Neuron (in vitro differentiated cells): Measurements from ENCODE around the gene TRIM44.

Source experiments
- H2AFZ ChIP-seq: one replicate; pipeline ENCODE4 v1.6.1; 2013; ENCODE audit warnings: low read depth, mild to moderate bottlenecking, inconsistent platforms, low read length, moderate library complexity
- H3K27me3 ChIP-seq: one replicate; pipeline ENCODE4 v1.6.1; 2013; ENCODE audit warnings: low read length; ENCODE audit not compliant: insufficient read depth
- H3K36me3 ChIP-seq: one replicate; pipeline ENCODE4 v1.6.1; 2013; ENCODE audit warnings: low read length; ENCODE audit not compliant: insufficient read depth
- H3K4me1 ChIP-seq: one replicate; pipeline ENCODE4 v1.6.1; 2013; ENCODE audit warnings: low read length; ENCODE audit not compliant: insufficient read depth
- H3K4me3 ChIP-seq: 2 replicates; pipeline ENCODE4 v1.5.1; 2013; ENCODE audit warnings: mild to moderate bottlenecking, low read length, moderate library complexity
- H3K9me3 ChIP-seq: one replicate; pipeline ENCODE4 v1.6.1; 2013; ENCODE audit warnings: low read length

The TRIM44 gene

GRCh38 chr11:35786188-35786587, 123.6 kb downstream of the TRIM44 start:
- no peaks in the 10 kb centered on the region for H3K9me3 ChIP-seq
- H3K27me3 ChIP-seq = no peaks in the 10 kb centered on the region
- no peaks in the 10 kb centered on the region for H3K36me3 ChIP-seq
- H2AFZ ChIP-seq = no peak overlapping the region
- H3K4me1 ChIP-seq = peaks cover 12% of the 10 kb centered on the region
- no peak overlapping the region for H3K4me3 ChIP-seq

GRCh38 chr11:35787013-35787504, 124.5 kb downstream of the TRIM44 start:
- no peaks in the 10 kb centered on the region for H3K27me3 ChIP-seq

DNA sequence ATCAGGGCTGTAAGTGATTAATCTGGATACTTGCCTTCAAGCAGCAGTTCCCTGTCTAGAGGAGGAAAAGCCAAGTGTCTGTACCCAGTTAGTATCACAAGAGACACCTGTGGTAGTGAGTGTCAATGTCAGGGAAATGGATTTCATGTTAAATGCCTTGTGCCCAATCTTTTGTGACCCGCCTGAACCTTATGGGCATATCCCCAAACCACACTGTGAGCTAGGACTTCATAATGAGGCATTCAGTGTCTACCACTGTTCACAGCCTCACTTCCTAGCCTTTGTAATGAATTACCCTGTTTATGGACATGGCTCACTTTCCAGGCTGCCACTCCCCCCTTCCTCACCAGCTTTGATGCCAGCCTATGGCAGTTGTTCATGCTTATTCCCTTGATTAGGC, 125.1 kb downstream of the TRIM44 start:
- Histone ChIP-seq H3K27me3 (no peaks in the 10 kb centered on the region), H3K9me3 (no peaks in the 10 kb centered on the region), H3K4me1 (peaks cover 12% of the 10 kb centered on the region), H3K4me3 (no peak overlapping the region), H3K36me3 (no peaks in the 10 kb centered on the region), H2AFZ (no peak overlapping the region)

More at GRCh38 chr11:35787013-35787504, 124.5 kb downstream of the TRIM44 start:
- no peak overlapping the region for H3K4me3 ChIP-seq
- H3K4me1 ChIP-seq = peaks cover 12% of the 10 kb centered on the region
- no peak overlapping the region for H2AFZ ChIP-seq
- H3K9me3 ChIP-seq = no peaks in the 10 kb centered on the region
- H3K36me3 ChIP-seq = no peaks in the 10 kb centered on the region

- H3K27me3 ChIP-seq = no peaks in the 10 kb centered on the region
- no peaks in the 10 kb centered on the region for H3K36me3 ChIP-seq
- no peak overlapping the region for H2AFZ ChIP-seq
- peaks cover 10% of the 10 kb centered on the region for H3K4me1 ChIP-seq
- H3K4me3 ChIP-seq = no peak overlapping the region
- no peaks in the 10 kb centered on the region for H3K9me3 ChIP-seq
Observed at GRCh38 chr11:35791088-35791958, 128.7 kb downstream of the TRIM44 start.

DNA sequence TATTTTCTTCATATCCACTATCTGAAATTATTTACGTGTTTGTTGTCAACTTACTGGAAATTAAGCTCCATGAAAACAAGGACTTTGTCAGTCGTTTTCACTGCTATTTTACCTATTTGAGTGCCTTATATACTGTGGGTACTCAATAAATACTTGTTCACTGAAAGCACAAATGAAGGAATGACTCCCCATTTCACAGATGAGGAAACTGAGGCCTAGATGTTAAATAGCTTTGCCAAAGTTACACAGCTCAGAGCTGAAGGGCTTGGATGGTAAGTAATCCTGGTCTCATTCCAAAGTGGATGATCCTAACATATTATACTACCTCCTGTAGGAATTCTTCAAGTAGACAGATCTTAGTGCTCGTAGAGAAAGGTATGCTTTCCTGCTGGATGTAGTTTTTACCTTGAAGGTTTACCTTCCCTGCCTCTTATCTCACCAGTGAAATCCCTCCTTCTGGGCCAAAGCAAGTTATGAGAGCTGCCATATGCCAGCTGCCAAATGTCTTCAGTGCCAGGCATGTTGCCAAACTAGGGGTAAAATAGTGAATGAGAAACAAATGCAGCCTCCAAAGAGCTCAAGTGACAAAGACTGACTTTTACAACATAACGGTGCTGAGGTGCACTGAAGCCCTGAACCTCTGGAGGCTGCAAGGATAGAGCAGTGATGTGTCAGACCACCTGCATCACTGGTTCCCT, 129.7 kb downstream of the TRIM44 start:
- H3K4me1 ChIP-seq = peaks cover under 1% of the 10 kb centered on the region
- H3K9me3 ChIP-seq = no peaks in the 10 kb centered on the region
- no peaks in the 10 kb centered on the region for H3K27me3 ChIP-seq
- no peaks in the 10 kb centered on the region for H3K36me3 ChIP-seq
- no peak overlapping the region for H3K4me3 ChIP-seq
- no peak overlapping the region for H2AFZ ChIP-seq

DNA sequence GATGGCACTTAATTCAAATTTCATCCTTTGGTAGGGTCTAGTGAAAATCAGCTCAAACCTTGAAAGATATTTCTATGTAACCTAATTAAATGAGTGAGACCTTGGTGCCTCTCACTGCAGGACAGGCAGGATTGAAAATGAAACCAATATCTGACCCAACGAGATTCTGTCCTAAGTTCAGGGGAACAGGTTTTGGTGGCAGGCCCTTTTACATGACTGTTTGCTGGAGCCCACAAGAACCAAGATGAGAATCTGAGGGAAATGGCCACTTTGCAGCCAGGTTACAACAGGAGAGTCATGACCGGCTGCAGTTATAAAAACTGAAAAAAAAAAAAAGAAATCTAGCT, 130.2 kb downstream of the TRIM44 start:
- no peak overlapping the region for H2AFZ ChIP-seq
- H3K9me3 ChIP-seq = no peaks in the 10 kb centered on the region
- H3K4me1 ChIP-seq = no peaks in the 10 kb centered on the region
- H3K4me3 ChIP-seq = no peak overlapping the region
- no peaks in the 10 kb centered on the region for H3K36me3 ChIP-seq
- no peaks in the 10 kb centered on the region for H3K27me3 ChIP-seq

- no peak overlapping the region for H3K4me3 ChIP-seq
- H3K27me3 ChIP-seq = no peaks in the 10 kb centered on the region
- H3K9me3 ChIP-seq = no peaks in the 10 kb centered on the region
- H3K36me3 ChIP-seq = no peaks in the 10 kb centered on the region
- no peak overlapping the region for H2AFZ ChIP-seq
- H3K4me1 ChIP-seq = no peaks in the 10 kb centered on the region
Observed at GRCh38 chr11:35794333-35794732, 131.8 kb downstream of the TRIM44 start.

- H3K9me3 ChIP-seq = no peaks in the 10 kb centered on the region
- no peak overlapping the region for H3K4me3 ChIP-seq
- no peaks in the 10 kb centered on the region for H3K4me1 ChIP-seq
- H2AFZ ChIP-seq = no peak overlapping the region
- no peaks in the 10 kb centered on the region for H3K27me3 ChIP-seq
- no peaks in the 10 kb centered on the region for H3K36me3 ChIP-seq
Observed at GRCh38 chr11:35794850-35795249, 132.3 kb downstream of the TRIM44 start.

DNA sequence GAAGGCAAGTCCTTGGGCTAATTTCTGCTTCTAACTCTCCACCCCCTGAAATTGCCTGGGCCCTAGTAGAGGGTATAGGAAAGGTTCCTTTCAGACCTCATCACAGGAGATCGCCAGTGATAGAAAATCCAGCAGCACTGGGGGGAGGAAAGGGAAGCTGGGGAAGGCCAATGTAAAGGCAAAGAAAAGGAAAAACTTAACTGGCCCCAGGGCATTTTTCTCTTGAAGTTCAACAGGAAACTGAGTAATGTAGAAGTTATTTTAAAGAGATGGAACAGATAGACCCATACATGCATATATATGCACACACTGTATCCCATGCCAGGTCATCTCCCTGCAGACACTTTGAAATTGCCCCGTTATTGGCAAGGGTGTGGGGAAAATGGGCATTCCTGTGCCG, 134.0 kb downstream of the TRIM44 start:
- no peaks in the 10 kb centered on the region for H3K9me3 ChIP-seq
- H3K27me3 ChIP-seq = no peaks in the 10 kb centered on the region
- no peak overlapping the region for H2AFZ ChIP-seq
- no peaks in the 10 kb centered on the region for H3K36me3 ChIP-seq
- H3K4me1 ChIP-seq = peaks cover 4% of the 10 kb centered on the region
- no peak overlapping the region for H3K4me3 ChIP-seq

GRCh38 chr11:35798423-35798822, 135.8 kb downstream of the TRIM44 start:
- H3K4me1 ChIP-seq = peaks cover 4% of the 10 kb centered on the region
- H2AFZ ChIP-seq = no peak overlapping the region
- no peaks in the 10 kb centered on the region for H3K27me3 ChIP-seq

DNA sequence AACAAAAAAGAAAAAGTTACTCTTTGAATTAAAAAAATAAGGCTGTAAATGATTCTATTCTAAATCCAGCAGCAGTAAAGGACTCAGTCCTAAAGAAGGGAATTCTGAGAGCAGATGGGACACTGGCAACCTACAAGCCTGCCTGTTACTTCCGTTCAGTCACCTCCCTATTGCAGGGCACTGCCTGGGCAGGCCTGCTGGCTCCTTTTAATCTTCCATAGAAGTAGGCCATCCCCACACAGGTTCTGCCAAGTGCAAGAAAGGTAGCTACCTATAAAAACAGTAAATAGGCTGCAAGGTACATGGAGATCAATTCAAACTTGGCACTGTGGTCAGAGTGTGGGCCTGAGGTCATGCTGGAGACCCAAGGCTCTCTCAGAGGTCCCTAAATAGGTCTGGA, 136.4 kb downstream of the TRIM44 start:
- peaks cover 4% of the 10 kb centered on the region for H3K4me1 ChIP-seq
- no peak overlapping the region for H3K4me3 ChIP-seq
- H2AFZ ChIP-seq = no peak overlapping the region

More at GRCh38 chr11:35798423-35798822, 135.8 kb downstream of the TRIM44 start:
- Histone ChIP-seq H3K36me3 (no peaks in the 10 kb centered on the region), H3K4me3 (no peak overlapping the region), H3K9me3 (no peaks in the 10 kb centered on the region)

GRCh38 chr11:35799655-35800054, 137.1 kb downstream of the TRIM44 start:
- Histone ChIP-seq H2AFZ (no peak overlapping the region), H3K4me1 (peaks cover 4% of the 10 kb centered on the region), H3K9me3 (no peaks in the 10 kb centered on the region), H3K36me3 (no peaks in the 10 kb centered on the region), H3K27me3 (no peaks in the 10 kb centered on the region), H3K4me3 (no peak overlapping the region)

More for the DNA sequence above, 136.4 kb downstream of the TRIM44 start:
- no peaks in the 10 kb centered on the region for H3K9me3 ChIP-seq
- no peaks in the 10 kb centered on the region for H3K36me3 ChIP-seq
- H3K27me3 ChIP-seq = no peaks in the 10 kb centered on the region
